Nephron (organoid): ENCODE measurements around the gene GRIK4.

Source experiments
- H3K27ac Mint-ChIP-seq, 3 experiments: 2 replicates each; pipeline ENCODE4 v1.8.0; 2020; ENCODE audit warnings: mixed read lengths in 3 of 3, mild to moderate bottlenecking in 2 of 3, moderate library complexity in 1 of 3
- H3K27me3 Mint-ChIP-seq: 2 replicates; pipeline ENCODE4 v1.8.0; 2021; ENCODE audit warnings: low read depth, mild to moderate bottlenecking, moderate library complexity, mixed read lengths
- H3K36me3 Mint-ChIP-seq: 2 replicates; pipeline ENCODE4 v1.8.0; 2020; ENCODE audit warnings: low read depth, mixed read lengths
- H3K4me1 Mint-ChIP-seq: 2 replicates; pipeline ENCODE4 v1.8.0; 2020; ENCODE audit warnings: mixed read lengths
- H3K4me3 Mint-ChIP-seq, 3 experiments: 2 replicates each; pipeline ENCODE4 v1.8.0; 2020; ENCODE audit warnings: mild to moderate bottlenecking in 3 of 3, mixed read lengths in 3 of 3, moderate library complexity in 2 of 3
- H3K9me3 Mint-ChIP-seq: 2 replicates; pipeline ENCODE4 v1.8.0; 2020; ENCODE audit warnings: mixed read lengths
- CTCF ChIP-seq, 3 experiments: fragments of 200-600 bp; sonication (generic); IDR thresholded peaks; one replicate each; pipeline ENCODE4 v1.5.0; 2021; ENCODE audit warnings: antibody characterized with exemption in 3 of 3; ENCODE audit not compliant: unreplicated experiment in 3 of 3

The GRIK4 gene

GRCh38 chr11:120632579-120632978 lies 121.0 kb downstream of the GRIK4 start:
- no peak overlapping the region for H3K27ac Mint-ChIP-seq
- H3K4me3 Mint-ChIP-seq, result no peak overlapping the region
- no peaks in the 10 kb centered on the region for H3K9me3 Mint-ChIP-seq
- TF ChIP-seq CTCF (IDR thresholded peaks at IDR 0.05; ENCODE audit: unreplicated experiment in 3 of 3), result no peak
- no peaks in the 10 kb centered on the region for H3K36me3 Mint-ChIP-seq
- peaks cover 28% of the 10 kb centered on the region for H3K27me3 Mint-ChIP-seq
- H3K4me1 Mint-ChIP-seq, result peaks cover 12% of the 10 kb centered on the region

GRCh38 chr11:120633616-120634393 lies 122.3 kb downstream of the GRIK4 start:
- Mint-ChIP-seq H3K27me3 (peaks cover 28% of the 10 kb centered on the region), H3K9me3 (no peaks in the 10 kb centered on the region), H3K4me1 (peaks cover 12% of the 10 kb centered on the region), H3K4me3 (no peak overlapping the region), H3K27ac (no peak overlapping the region), H3K36me3 (no peaks in the 10 kb centered on the region)
- TF ChIP-seq CTCF (IDR thresholded peaks at IDR 0.05; ENCODE audit: unreplicated experiment in 3 of 3), result no peak

GRCh38 chr11:120634706-120635105 lies 123.2 kb downstream of the GRIK4 start:
- no peaks in the 10 kb centered on the region for H3K36me3 Mint-ChIP-seq
- H3K4me3 Mint-ChIP-seq, result no peak overlapping the region
- H3K27me3 Mint-ChIP-seq, result peaks cover 33% of the 10 kb centered on the region
- H3K27ac Mint-ChIP-seq, result no peak overlapping the region
- no peaks in the 10 kb centered on the region for H3K9me3 Mint-ChIP-seq
- no peak for TF ChIP-seq CTCF (IDR thresholded peaks at IDR 0.05; ENCODE audit: unreplicated experiment in 3 of 3)
- H3K4me1 Mint-ChIP-seq, result peaks cover 12% of the 10 kb centered on the region

GRCh38 chr11:120635136-120635810 lies 123.7 kb downstream of the GRIK4 start:
- H3K4me1 Mint-ChIP-seq, result peaks cover 12% of the 10 kb centered on the region
- no peaks in the 10 kb centered on the region for H3K9me3 Mint-ChIP-seq
- no peaks in the 10 kb centered on the region for H3K36me3 Mint-ChIP-seq
- peaks cover 37% of the 10 kb centered on the region for H3K27me3 Mint-ChIP-seq
- no peak overlapping the region for H3K4me3 Mint-ChIP-seq
- H3K27ac Mint-ChIP-seq, result no peak overlapping the region
- TF ChIP-seq CTCF (IDR thresholded peaks at IDR 0.05; ENCODE audit: unreplicated experiment in 3 of 3), result no peak

- TF ChIP-seq CTCF (IDR thresholded peaks at IDR 0.05; ENCODE audit: unreplicated experiment in 3 of 3), result no peak
- Mint-ChIP-seq H3K36me3 (no peaks in the 10 kb centered on the region), H3K9me3 (no peaks in the 10 kb centered on the region), H3K4me3 (no peak overlapping the region), H3K4me1 (peaks cover 7% of the 10 kb centered on the region), H3K27ac (no peak overlapping the region), H3K27me3 (peaks cover 37% of the 10 kb centered on the region)
These were observed 125.6 kb downstream of the GRIK4 start for GRCh38 chr11:120637131-120637530.
